Type B pancreatic cell (in vitro differentiated cells): ENCODE results near the gene IL10. TPM values are rescaled to one million over a fixed set of nuclear protein-coding genes. Genes with fewer than 3 reads are reported as not detected.

Experiments
- DNase-seq: peaks from one replicate; pipeline ENCODE4 v3.0.0; 2021; ENCODE audit warnings: mixed read lengths; ENCODE audit not compliant: unreplicated experiment; ENCODE audit errors: extremely low spot score
- H3K27ac Mint-ChIP-seq: 2 replicates; pipeline ENCODE4 v1.8.0; 2021; ENCODE audit warnings: mild to moderate bottlenecking, mixed read lengths
- H3K27me3 Mint-ChIP-seq: 2 replicates; pipeline ENCODE4 v1.8.0; 2021; ENCODE audit warnings: mixed read lengths
- H3K36me3 Mint-ChIP-seq: 2 replicates; pipeline ENCODE4 v1.8.0; 2021; ENCODE audit warnings: mixed read lengths
- H3K4me1 Mint-ChIP-seq: one replicate; pipeline ENCODE4 v1.8.0; 2021; ENCODE audit warnings: mixed read lengths; ENCODE audit not compliant: unreplicated experiment
- H3K4me3 Mint-ChIP-seq: 2 replicates; pipeline ENCODE4 v1.8.0; 2021; ENCODE audit warnings: mild to moderate bottlenecking, mixed read lengths
- H3K9me3 Mint-ChIP-seq: 2 replicates; pipeline ENCODE4 v1.8.0; 2021; ENCODE audit warnings: mixed read lengths
- CTCF ChIP-seq: fragments of 200-600 bp; sonication (generic); conservative IDR thresholded peaks from 2 replicates; pipeline ENCODE4 v1.5.0; 2021; ENCODE audit warnings: antibody characterized with exemption, mild to moderate bottlenecking
- total RNA-seq: library from RNA; stranded (reverse); gene quantifications from 2 replicates; pipeline ENCODE4 v1.2.1, GENCODE V29; 2021; ENCODE audit warnings: low replicate concordance

The IL10 gene
- total RNA-seq, 1 donor from 2014 or later, result not detected

- Mint-ChIP-seq H3K27me3 (peaks cover 36% of the 10 kb centered on the region), H3K27ac (no peak overlapping the region), H3K36me3 (no peaks in the 10 kb centered on the region), H3K4me3 (no peak overlapping the region), H3K4me1 (no peaks in the 10 kb centered on the region), H3K9me3 (peaks cover 11% of the 10 kb centered on the region)
- no peak for TF ChIP-seq CTCF
- DNase-seq, result no peak
Observed at GRCh38 chr1:206752481-206752880, 19.8 kb downstream of the IL10 start.

GRCh38 chr1:206751891-206752290, 20.4 kb downstream of the IL10 start:
- no peak overlapping the region for H3K4me3 Mint-ChIP-seq
- H3K27me3 Mint-ChIP-seq, result peaks cover 36% of the 10 kb centered on the region
- TF ChIP-seq CTCF, result no peak
- H3K27ac Mint-ChIP-seq, result no peak overlapping the region
- no peaks in the 10 kb centered on the region for H3K36me3 Mint-ChIP-seq
- H3K4me1 Mint-ChIP-seq, result no peaks in the 10 kb centered on the region
- H3K9me3 Mint-ChIP-seq, result peaks cover 11% of the 10 kb centered on the region
- no peak for DNase-seq

- Mint-ChIP-seq H3K27me3 (peaks cover 33% of the 10 kb centered on the region), H3K9me3 (peaks cover 4% of the 10 kb centered on the region), H3K27ac (no peak overlapping the region), H3K4me1 (no peaks in the 10 kb centered on the region), H3K36me3 (no peaks in the 10 kb centered on the region), H3K4me3 (no peak overlapping the region)
- no peak for TF ChIP-seq CTCF
- no peak for DNase-seq
Observed at GRCh38 chr1:206748348-206749030, 23.8 kb downstream of the IL10 start.

- Mint-ChIP-seq H3K36me3 (no peaks in the 10 kb centered on the region), H3K9me3 (peaks cover 4% of the 10 kb centered on the region), H3K4me1 (no peaks in the 10 kb centered on the region), H3K27ac (no peak overlapping the region), H3K4me3 (no peak overlapping the region), H3K27me3 (peaks cover 25% of the 10 kb centered on the region)
- no peak for DNase-seq
- no peak for TF ChIP-seq CTCF
Observed at GRCh38 chr1:206745301-206745700, 27.0 kb downstream of the IL10 start.

- Mint-ChIP-seq H3K4me3 (no peak overlapping the region), H3K4me1 (peaks cover 2% of the 10 kb centered on the region), H3K36me3 (no peaks in the 10 kb centered on the region), H3K27ac (no peak overlapping the region), H3K27me3 (peaks cover 22% of the 10 kb centered on the region), H3K9me3 (peaks cover 4% of the 10 kb centered on the region)
- DNase-seq, result no peak
- TF ChIP-seq CTCF, result no peak
Observed at GRCh38 chr1:206744683-206745082, 27.6 kb downstream of the IL10 start.
